BJ (cell line): Measurements from ENCODE around the gene GPR180. TPM values are rescaled to one million over a fixed set of nuclear protein-coding genes. Genes with fewer than 3 reads are reported as not detected.

Source experiments
- CTCF ChIA-PET: fragments of 350-600 bp; formaldehyde crosslinking; extraction: SDS; loops from one replicate; lab custom pipeline; 2021; ENCODE audit warnings: antibody characterized with exemption, inconsistent platforms; lab: Yijun Ruan, JAX
- POLR2A ChIA-PET: fragments of 300-600 bp; sonication (Branson Sonifier 250); formaldehyde crosslinking; extraction: SDS; loops from one replicate; lab custom pipeline; 2021; ENCODE audit warnings: antibody characterized with exemption; lab: Charles Lee
- DNase-seq: peaks from one replicate; pipeline ENCODE4 v3.0.0-alpha.2; 2011; ENCODE audit warnings: low read depth
- H3K27me3 ChIP-seq: 2 replicates; pipeline ENCODE4 v1.6.0; 2011; ENCODE audit warnings: low read length; ENCODE audit not compliant: control insufficient read depth, insufficient read depth
- H3K36me3 ChIP-seq: 2 replicates; pipeline ENCODE4 v1.5.1; 2011; ENCODE audit warnings: low read length; ENCODE audit not compliant: control insufficient read depth, insufficient read depth
- H3K4me3 ChIP-seq: 2 replicates; pipeline ENCODE4 v1.5.1; 2011; ENCODE audit warnings: low read depth, mild to moderate bottlenecking, control low read depth, low read length
- polyA plus RNA-seq: library from polyadenylated mRNA; depleted of rRNA; stranded (reverse); fragments of >200 nt; gene quantifications from 2 replicates; pipeline ENCODE4 v1.2.3, GENCODE V29; 2011
- TF ChIP-seq, protein P1 (sequence below): IDR thresholded peaks from 2 replicates; pipeline ENCODE4 v1.5.1; 2011; ENCODE audit warnings: low read depth, mild to moderate bottlenecking, control low read depth, inconsistent platforms, low read length, moderate library complexity; ENCODE audit not compliant: insufficient read depth

The GPR180 gene
- polyA plus RNA-seq, 1 experiment = 2.4 TPM

DNA sequence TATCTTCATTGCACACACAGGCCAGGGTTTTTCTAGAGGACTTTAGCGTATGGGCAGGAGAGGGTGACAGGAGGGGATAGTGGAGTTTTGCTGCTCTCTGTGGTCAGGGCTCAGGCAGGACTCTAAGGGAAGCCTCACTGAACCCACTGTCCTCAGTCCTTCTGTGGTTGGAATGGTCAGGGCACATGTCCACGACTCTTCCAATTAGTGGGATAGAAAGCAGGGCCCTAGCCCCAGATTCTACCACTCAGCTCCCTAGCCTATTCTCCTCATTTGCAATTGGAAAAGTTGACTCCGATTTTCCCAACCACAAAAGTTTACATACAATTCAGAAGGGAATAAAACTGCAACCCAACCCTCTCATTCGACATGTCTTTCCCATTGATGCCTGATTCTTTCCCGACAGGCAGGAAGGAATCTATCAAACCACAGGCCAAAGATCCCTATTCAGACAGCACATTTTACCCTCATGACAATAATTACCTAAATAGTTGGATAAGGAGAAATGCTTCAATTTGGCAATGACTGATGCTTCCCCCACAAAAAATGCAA lies 43.9 kb upstream of the GPR180 start:
- TF ChIP-seq, protein P1, sequence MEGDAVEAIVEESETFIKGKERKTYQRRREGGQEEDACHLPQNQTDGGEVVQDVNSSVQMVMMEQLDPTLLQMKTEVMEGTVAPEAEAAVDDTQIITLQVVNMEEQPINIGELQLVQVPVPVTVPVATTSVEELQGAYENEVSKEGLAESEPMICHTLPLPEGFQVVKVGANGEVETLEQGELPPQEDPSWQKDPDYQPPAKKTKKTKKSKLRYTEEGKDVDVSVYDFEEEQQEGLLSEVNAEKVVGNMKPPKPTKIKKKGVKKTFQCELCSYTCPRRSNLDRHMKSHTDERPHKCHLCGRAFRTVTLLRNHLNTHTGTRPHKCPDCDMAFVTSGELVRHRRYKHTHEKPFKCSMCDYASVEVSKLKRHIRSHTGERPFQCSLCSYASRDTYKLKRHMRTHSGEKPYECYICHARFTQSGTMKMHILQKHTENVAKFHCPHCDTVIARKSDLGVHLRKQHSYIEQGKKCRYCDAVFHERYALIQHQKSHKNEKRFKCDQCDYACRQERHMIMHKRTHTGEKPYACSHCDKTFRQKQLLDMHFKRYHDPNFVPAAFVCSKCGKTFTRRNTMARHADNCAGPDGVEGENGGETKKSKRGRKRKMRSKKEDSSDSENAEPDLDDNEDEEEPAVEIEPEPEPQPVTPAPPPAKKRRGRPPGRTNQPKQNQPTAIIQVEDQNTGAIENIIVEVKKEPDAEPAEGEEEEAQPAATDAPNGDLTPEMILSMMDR = no peak
- POLR2A ChIA-PET = no interaction called here
- DNase-seq = no peak
- no peaks in the 10 kb centered on the region; the same call in 1 of the 2 replicates for H3K36me3 ChIP-seq
- CTCF ChIA-PET = no interaction called here
- H3K27me3 ChIP-seq = no peaks in the 10 kb centered on the region
- no peak overlapping the region for H3K4me3 ChIP-seq

DNA sequence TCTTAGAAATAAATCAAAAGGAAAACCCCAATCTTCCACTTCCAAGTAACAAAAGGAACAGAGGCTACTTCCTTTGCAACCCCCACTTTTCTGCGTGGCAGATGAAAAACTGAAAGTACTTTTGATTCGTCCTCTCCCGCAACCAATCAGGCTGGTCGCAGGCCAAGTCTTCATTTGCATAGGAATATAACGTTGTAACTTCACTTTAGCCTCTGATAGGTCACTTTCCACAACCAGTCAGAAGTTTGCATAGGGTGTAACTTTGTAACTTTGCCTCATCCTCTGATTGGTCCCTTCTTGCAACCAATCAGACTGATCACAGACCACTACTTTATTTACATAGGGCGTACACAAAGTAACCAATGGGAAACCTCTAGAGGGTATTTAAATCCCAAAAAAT lies 42.9 kb upstream of the GPR180 start:
- Histone ChIP-seq H3K4me3 (no peak overlapping the region), H3K36me3 (no peaks in the 10 kb centered on the region; the same call in 1 of the 2 replicates), H3K27me3 (no peaks in the 10 kb centered on the region)
- CTCF ChIA-PET = no interaction called here
- POLR2A ChIA-PET = no interaction called here
- DNase-seq = no peak
- TF ChIP-seq, protein P1 = no peak

DNA sequence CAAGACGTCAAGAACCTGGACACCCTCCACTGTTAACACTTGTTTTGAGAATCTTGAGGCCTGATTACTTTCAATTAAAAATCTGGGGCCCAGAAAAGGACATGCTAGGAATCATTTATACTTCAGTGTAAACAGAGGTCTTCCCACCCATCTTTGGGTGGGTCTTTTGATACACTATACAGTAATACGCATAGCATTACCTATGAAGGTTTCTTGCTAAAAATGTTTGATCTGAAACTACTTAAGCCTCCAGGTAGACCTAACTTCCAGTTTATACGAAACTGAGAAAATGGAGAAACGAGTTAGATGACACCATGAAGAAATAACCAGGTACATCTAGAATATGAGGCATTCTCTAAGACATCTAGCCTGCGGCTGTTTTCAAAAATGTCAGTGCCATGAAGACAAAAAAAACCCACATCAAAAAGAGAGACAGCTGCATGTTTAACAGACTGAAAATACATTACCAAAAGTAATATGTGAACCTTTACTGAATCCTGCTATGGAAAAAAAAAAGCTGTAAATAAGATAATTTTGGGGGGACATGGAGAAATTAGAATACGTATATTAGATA lies 42.3 kb upstream of the GPR180 start:
- DNase-seq = no peak
- Histone ChIP-seq H3K27me3 (no peaks in the 10 kb centered on the region), H3K36me3 (no peaks in the 10 kb centered on the region; the same call in 1 of the 2 replicates), H3K4me3 (no peak overlapping the region)
- TF ChIP-seq, protein P1 = no peak
- CTCF ChIA-PET = no interaction called here
- POLR2A ChIA-PET = no interaction called here

DNA sequence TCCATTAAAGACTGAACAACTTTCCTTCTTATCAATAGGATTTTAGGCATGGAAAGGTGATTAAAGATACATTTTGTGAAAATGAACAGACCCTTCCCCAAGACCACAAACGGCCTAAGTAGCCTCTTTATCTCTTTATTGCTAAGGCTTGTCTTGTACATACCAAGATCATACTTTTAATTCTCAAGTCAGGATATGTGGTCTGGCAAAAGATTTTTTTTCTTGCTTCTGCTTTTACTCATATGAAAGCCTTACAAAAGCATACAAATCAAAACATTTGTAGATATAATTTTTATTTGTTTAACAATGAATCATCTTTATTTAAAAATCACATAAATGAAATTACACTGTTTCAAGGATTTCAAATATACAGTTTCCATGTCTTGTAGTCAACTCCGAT lies 41.5 kb upstream of the GPR180 start:
- TF ChIP-seq, protein P1 = no peak
- no peak for DNase-seq
- ChIA-PET CTCF (interaction anchor here (0.9 kb wide), 1 partner anchor 10 kb away, joined by 3 read pairs; no protein-coding TSS in a partner anchor), POLR2A (no interaction called here)
- Histone ChIP-seq H3K4me3 (no peak overlapping the region), H3K27me3 (no peaks in the 10 kb centered on the region), H3K36me3 (no peaks in the 10 kb centered on the region; the same call in 1 of the 2 replicates)

DNA sequence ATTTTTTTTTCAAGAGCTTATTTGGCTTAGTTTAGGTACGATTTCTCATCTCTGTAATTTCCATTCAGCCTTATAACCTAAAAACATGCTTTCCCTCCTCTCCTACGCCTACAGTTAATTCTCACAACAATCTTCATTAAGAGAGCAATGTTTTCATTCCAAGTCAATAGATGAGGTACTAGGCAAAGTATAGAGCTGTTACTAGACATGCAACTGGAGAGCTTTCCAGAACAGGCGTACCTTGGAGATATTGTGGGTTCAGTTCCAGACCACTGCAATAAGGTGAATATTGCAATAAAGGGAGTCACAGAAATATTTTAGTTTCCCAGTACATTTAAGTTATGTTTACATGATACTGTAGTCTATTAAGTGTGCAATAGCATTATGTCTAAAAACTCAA lies 40.5 kb upstream of the GPR180 start:
- H3K27me3 ChIP-seq = no peaks in the 10 kb centered on the region
- TF ChIP-seq, protein P1 = no peak
- POLR2A ChIA-PET = interaction anchor here (0.6 kb wide), 1 partner anchor 80 kb away, joined by 4 read pairs; no protein-coding TSS in a partner anchor
- no peaks in the 10 kb centered on the region; the same call in 1 of the 2 replicates for H3K36me3 ChIP-seq
- no peak overlapping the region for H3K4me3 ChIP-seq
- CTCF ChIA-PET = interaction anchor here (0.8 to 0.9 kb wide), 2 partner anchors 9 to 15 kb away, joined by 3 read pairs; no protein-coding TSS in a partner anchor
- no peak for DNase-seq
